Coronary artery (tissue), 2 donors: ENCODE measurements around the gene SSBP3.
"Not testable (repeated sequence)": the region's sequence is repeated elsewhere in the genome, so short reads cannot be mapped to it uniquely, and the experiment has no call there.

Experiments used
- DNase-seq: peaks from one replicate; pipeline ENCODE4 v3.0.0-alpha.2; 2017; ENCODE audit warnings: low spot score
- H3K27ac ChIP-seq, 2 donors: fragments of 200-600 bp; sonication (generic); one replicate each; pipeline ENCODE4 v1.5.1; 2016 to 2019
- H3K4me3 ChIP-seq: fragments of 200-600 bp; sonication (generic); 2 replicates; pipeline ENCODE4 v1.5.1; 2016; ENCODE audit warnings: mild to moderate bottlenecking, moderate library complexity
- TF ChIP-seq, protein P1 (sequence below): fragments of 200-600 bp; sonication (generic); IDR thresholded peaks from one replicate; pipeline ENCODE4 v1.5.1; 2019; ENCODE audit warnings: antibody characterized with exemption

SSBP3 gene

DNA sequence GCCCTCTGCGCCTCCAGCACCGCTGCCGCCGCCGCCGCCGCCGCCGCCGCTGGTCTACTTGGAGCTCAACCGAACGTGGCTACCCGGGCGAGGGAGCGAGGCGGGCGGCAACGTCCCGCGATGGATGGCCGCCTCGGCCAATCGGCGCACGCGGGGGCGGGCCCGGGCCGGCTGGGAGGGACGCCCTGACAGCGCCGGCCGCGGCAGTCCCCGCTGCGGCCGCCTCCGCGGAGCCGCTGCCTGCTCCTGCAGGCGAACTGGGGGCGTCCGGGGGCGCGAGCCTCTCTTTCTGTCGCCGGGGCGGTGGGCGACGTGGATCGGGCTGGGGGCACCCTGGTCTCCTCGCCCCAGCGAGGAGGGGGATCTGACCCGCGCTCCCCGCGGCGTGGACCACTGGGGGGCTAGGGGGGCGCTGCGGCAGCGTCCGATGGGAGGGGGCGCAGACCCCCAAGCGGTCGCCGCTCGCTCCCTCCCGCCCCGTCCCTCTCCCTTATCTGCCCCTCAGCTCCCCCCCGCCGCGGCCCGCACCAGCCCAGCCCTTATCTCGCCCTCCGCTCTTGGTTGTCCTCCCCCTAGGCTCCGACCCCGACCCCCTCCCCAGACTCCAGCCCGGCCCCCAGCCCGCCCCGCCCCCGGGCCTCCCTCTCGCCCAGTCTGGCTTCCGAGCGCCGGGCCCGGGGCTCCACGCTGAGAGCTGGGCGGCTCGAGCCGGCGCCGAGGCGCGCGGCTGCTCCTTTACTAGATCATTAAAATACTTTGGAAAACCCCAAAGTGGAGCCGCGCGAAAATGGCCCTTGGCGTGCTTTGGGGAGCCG is at the start of gene SSBP3:
Gene SSBP3 (minus strand): TSS at position 56 of the 815 bp plus-strand sequence.
- Histone ChIP-seq H3K4me3 (peak within 1 kb of the TSS; percentile 99), H3K27ac (peak within 1 kb of the TSS; percentile 88 to 95)
- peak; percentile 91 for DNase-seq
- TF ChIP-seq, protein P1, sequence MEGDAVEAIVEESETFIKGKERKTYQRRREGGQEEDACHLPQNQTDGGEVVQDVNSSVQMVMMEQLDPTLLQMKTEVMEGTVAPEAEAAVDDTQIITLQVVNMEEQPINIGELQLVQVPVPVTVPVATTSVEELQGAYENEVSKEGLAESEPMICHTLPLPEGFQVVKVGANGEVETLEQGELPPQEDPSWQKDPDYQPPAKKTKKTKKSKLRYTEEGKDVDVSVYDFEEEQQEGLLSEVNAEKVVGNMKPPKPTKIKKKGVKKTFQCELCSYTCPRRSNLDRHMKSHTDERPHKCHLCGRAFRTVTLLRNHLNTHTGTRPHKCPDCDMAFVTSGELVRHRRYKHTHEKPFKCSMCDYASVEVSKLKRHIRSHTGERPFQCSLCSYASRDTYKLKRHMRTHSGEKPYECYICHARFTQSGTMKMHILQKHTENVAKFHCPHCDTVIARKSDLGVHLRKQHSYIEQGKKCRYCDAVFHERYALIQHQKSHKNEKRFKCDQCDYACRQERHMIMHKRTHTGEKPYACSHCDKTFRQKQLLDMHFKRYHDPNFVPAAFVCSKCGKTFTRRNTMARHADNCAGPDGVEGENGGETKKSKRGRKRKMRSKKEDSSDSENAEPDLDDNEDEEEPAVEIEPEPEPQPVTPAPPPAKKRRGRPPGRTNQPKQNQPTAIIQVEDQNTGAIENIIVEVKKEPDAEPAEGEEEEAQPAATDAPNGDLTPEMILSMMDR: no peak

DNA sequence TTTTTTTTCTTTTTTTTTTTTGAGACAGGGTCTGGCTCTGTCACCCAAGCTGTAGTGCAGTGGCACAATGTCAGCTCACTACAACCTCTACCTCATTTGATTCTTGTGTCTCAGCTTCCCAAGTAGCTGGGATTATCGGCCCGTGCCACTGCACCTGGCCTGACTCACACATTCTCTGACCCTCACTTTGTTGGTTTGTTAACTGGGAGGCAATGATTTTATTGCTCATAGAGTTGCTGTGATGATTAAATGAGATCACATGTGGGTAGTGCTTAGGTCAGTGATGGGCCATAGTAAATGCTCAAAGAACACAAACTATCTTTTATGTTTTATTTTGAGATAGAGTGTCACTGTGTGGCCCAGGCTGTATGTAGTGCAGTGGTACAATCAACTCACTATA is 47.3 kb upstream of the SSBP3 start:
- TF ChIP-seq, protein P1: no peak

DNA sequence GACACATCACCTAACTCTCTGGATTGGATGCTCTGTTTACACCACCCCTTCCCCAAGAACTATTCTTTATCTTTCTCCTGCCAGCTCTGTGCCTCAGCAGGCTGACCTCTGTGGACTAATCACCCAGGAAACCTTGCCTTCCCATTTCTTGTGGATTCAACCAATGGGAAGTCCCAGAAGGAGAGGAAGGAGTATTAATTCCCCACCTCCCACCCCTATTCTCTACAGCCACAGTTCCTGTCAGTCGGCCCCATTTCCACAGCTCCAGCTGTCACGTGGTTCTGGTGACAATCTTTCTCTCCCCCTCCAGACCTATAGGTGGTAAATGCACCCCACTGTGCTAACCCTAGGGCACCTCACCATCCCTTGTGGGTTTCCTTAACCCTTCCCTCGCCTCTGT is 46.8 kb upstream of the SSBP3 start:
- DNase-seq: no peak
- TF ChIP-seq, protein P1: no peak

More for the DNA sequence above, 47.3 kb upstream of the SSBP3 start:
- DNase-seq: no peak
- Histone ChIP-seq H3K27ac (no peak overlapping the region), H3K4me3 (no peak overlapping the region)

DNA sequence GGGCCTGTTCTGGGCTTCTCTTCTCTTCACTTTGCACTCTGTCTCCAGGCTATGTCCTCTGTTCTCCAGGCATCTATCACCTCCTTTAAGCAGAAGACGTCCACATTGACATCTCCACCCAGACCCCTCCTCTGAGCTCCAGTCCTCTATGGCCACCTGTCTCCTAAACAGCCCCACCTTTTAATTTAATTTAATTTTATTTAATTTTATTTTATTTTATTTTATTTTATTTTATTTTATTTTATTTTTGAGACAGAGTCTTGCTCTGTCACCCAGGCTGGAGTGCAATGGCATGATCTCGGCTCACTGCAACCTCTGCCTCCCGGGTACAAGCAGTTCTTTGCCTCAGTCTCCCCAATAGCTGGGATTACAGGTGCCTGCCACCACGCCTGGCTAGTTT is 43.2 kb upstream of the SSBP3 start:
- H3K27ac ChIP-seq, DNase-seq, H3K4me3 ChIP-seq: not testable (repeated sequence)

More for the DNA sequence above, 46.8 kb upstream of the SSBP3 start:
- Histone ChIP-seq H3K4me3 (no peak overlapping the region), H3K27ac (no peak overlapping the region)

DNA sequence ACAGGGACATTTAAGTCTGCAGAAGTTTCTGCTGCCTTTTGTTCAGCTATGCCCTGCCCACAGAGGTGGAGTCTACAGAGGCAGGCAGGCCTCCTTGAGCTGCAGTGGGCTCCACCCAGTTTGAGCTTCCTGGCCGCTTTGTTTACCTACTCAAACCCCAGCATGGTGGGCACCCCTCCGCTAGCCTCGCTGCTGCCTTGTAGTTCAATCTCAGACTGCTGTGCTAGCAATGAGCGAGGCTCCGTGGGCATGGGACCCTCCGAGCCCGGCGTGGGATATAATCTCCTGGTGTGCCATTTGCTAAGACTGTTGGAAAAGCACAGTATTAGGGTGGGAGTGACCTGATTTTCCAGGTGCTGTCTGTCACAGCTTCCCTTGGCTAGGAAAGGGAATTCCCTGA is 42.6 kb upstream of the SSBP3 start:
- H3K4me3 ChIP-seq, DNase-seq, H3K27ac ChIP-seq: not testable (repeated sequence)

DNA sequence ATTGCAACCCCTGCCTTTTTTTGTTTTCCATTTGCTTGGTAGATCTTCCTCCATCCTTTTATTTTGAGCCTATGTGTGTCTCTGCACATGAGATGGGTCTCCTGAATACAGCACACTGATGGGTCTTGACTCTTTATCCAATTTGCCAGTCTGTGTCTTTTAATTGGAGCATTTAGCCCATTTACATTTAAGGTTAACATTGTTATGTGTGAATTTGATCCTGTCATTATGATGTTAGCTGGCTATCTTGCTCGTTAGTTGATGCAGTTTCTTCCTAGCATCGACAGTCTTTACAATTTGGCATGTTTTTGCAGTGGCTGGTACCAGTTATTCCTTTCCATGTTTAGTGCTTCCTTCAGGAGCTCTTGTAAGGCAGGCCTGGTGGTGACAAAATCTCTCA is 40.9 kb upstream of the SSBP3 start:
- DNase-seq, H3K27ac ChIP-seq, H3K4me3 ChIP-seq: not testable (repeated sequence)

DNA sequence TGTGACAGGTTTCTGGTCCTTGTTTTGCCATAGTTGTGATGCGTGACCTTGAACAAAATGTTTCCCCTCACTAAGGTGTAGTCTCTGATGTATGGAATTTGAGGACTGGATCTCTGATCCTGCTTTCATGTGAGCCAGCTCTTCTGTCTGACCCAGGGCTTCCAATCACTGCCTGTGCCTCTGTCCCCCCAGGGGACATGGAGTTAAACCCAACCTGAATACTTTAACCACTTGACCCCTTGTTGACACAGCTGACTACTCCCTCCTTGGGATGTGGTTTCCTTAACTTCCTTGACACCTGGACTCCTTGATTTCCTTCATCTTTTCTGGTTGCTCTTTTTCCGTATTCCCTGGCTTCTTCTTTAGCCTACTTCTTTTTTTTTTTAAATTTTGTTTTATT is 36.0 kb upstream of the SSBP3 start:
- TF ChIP-seq, protein P1: no peak
- no peak for DNase-seq
- Histone ChIP-seq H3K27ac (no peak overlapping the region), H3K4me3 (no peak overlapping the region)

DNA sequence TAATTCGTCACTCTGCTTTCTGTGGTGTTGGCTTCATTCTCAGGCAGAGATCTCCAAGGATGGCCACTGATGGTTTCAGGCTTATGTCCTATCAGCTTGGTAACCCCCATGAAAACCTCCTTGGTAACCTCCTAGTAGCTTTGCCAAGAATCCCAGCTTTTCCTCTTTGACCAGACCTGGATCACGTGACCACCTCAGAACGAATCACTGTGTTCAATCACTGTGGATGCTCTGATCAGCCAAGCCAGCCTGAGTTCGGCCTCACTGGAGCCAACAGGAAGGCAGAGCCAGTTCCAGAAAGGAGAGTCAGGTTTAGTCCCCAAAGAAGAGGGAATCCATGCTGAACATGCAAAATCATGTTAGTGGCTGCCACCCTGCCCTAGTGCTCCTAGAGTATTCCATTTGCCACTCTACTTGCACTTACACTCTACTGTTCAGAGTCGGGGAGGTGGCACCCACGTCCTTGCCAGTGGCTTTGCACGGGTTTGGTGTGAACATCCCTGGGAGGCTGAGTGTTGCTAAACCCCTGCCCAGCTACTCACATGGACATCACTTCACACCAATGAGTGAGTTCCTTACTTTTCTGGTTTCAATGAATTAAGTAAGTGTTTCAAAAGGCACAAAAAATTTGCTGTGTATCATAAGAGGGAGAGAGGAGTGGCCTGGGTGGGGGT is 33.5 kb upstream of the SSBP3 start:
- TF ChIP-seq, protein P1: no peak
- no peak for DNase-seq

More for the DNA sequence above, 33.5 kb upstream of the SSBP3 start:
- no peak overlapping the region for H3K4me3 ChIP-seq
- no peak overlapping the region for H3K27ac ChIP-seq
